ENCODE measurements around the gene PLA2G3.

DNA sequence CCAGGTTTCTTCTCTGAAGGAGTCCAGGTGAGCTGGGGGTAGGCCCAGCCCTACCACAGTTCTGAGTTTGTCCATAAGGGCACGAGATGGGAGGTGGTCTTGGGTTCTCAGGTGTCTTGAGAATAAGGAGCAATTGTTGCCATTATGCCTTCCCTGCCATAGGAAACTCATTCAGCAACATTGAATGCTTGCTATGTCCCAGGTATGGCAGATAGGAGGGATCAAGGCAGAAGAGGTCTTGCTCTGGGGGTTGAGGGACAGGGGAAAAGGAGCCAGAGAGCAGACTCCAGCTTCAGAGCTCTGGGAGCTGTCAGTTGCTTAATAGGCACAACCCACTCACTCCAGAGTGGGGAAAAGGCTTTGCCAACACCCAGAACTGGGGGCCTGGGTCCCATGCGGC lies 37.2 kb downstream of the PLA2G3 start:
- TF ChIP-seq CTCF (IDR thresholded peaks at IDR 0.05; ENCODE audit: extremely low read depth in 1 of 2, insufficient read depth in 1 of 2, low read depth in 1 of 2, low read length in 2 of 2) (no peak), FOS (IDR thresholded peaks at IDR 0.05; ENCODE audit: borderline replicate concordance, insufficient read depth, low read length) (no peak)
